ENCODE measurements around the gene TSEN2. TPM values are rescaled to one million over a fixed set of nuclear protein-coding genes. Genes with fewer than 3 reads are reported as not detected.

Gene TSEN2
- total and polyA plus RNA-seq, 10 donors, result 10.6 to 21.5 (median 14.4) TPM

- no peaks in the 10 kb centered on the region for H3K9me3 ChIP-seq
- H3K4me1 ChIP-seq, result peaks cover 0 to 17% (median 5%) of the 10 kb centered on the region in 6 donors
- H3K27me3 ChIP-seq (replicated peaks in 1 of 7), result no peaks in the 10 kb centered on the region
- no peak overlapping the region for H3K4me3 ChIP-seq
- intact Hi-C loops (cut with DNase I; ENCODE audit: low total_unique reads), result no loop called here
- WGBS, 5 donors, result 76 to 94% (median 83%) methylated on average over 3 of the region's 3 CpGs
- H3K27ac ChIP-seq, result no peak overlapping the region
- DNase-seq, result no peak
- no peak for TF ChIP-seq POLR2A (IDR thresholded peaks at IDR 0.05)
- no peak for TF ChIP-seq POLR2AphosphoS5 (IDR thresholded peaks at IDR 0.05)
- TF ChIP-seq CTCF (IDR thresholded peaks at IDR 0.05 in 8 of 11, conservative IDR thresholded peaks at IDR 0.05 in 3 of 11), result no peak
- peaks cover 0 to 64% (median 27%) of the 10 kb centered on the region in 6 donors for H3K36me3 ChIP-seq
Measured at GRCh38 chr3:12490547-12490946, 6.3 kb downstream of the TSEN2 start.

GRCh38 chr3:12495749-12496452 is 11.6 kb downstream of the TSEN2 start:
- Histone ChIP-seq H3K4me1 (no peaks in the 10 kb centered on the region), H3K4me3 (no peak overlapping the region), H3K27me3 (replicated peaks in 1 of 7) (no peaks in the 10 kb centered on the region), H3K9me3 (no peaks in the 10 kb centered on the region), H3K27ac (no peak overlapping the region), H3K36me3 (peaks cover 0 to 100% (median 64%) of the 10 kb centered on the region in 6 donors)
- intact Hi-C loops (cut with DNase I; ENCODE audit: low total_unique reads), result no loop called here
- TF ChIP-seq POLR2AphosphoS5 (IDR thresholded peaks at IDR 0.05) (no peak), POLR2A (IDR thresholded peaks at IDR 0.05) (no peak), CTCF (IDR thresholded peaks at IDR 0.05 in 8 of 11, conservative IDR thresholded peaks at IDR 0.05 in 3 of 11) (no peak)
- DNase-seq, result no peak
- 88 to 94% (median 93%) methylated on average over 8 of the region's 8 CpGs for WGBS, 5 donors

- 83 to 100% (median 97%) methylated on average over 1 of the region's 1 CpG for WGBS, 5 donors
- TF ChIP-seq POLR2AphosphoS5 (IDR thresholded peaks at IDR 0.05) (no peak), POLR2A (IDR thresholded peaks at IDR 0.05) (no peak), CTCF (IDR thresholded peaks at IDR 0.05 in 8 of 11, conservative IDR thresholded peaks at IDR 0.05 in 3 of 11) (no peak)
Measured at GRCh38 chr3:12496453-12496761, 12.1 kb downstream of the TSEN2 start.

GRCh38 chr3:12499474-12499873 is 15.2 kb downstream of the TSEN2 start:
- WGBS, 5 donors, result 86 to 99% (median 91%) methylated on average over 4 to 5 of the region's 5 CpGs
- H3K36me3 ChIP-seq, result peaks cover 0 to 98% (median 59%) of the 10 kb centered on the region in 6 donors

More at GRCh38 chr3:12496453-12496761, 12.1 kb downstream of the TSEN2 start:
- intact Hi-C loops (cut with DNase I; ENCODE audit: low total_unique reads), result no loop called here
- Histone ChIP-seq H3K4me3 (no peak overlapping the region), H3K27me3 (replicated peaks in 1 of 7) (no peaks in the 10 kb centered on the region), H3K4me1 (no peaks in the 10 kb centered on the region), H3K36me3 (peaks cover 0 to 100% (median 63%) of the 10 kb centered on the region in 6 donors), H3K27ac (no peak overlapping the region), H3K9me3 (no peaks in the 10 kb centered on the region)
- no peak for DNase-seq

More at GRCh38 chr3:12499474-12499873, 15.2 kb downstream of the TSEN2 start:
- no peak for TF ChIP-seq POLR2AphosphoS5 (IDR thresholded peaks at IDR 0.05)
- no peaks in the 10 kb centered on the region for H3K4me1 ChIP-seq
- H3K27ac ChIP-seq, result no peak overlapping the region
- H3K4me3 ChIP-seq, result no peak overlapping the region
- no peaks in the 10 kb centered on the region for H3K27me3 ChIP-seq (replicated peaks in 1 of 7)
- intact Hi-C loops (cut with DNase I; ENCODE audit: low total_unique reads), result no loop called here
- no peak for DNase-seq
- H3K9me3 ChIP-seq, result no peaks in the 10 kb centered on the region

All from spleen (tissue), 11 donors.